NCI-H526 treated with DMSO at 0.1 percent for 48 hours (cell line): ENCODE results near the gene CXCL14.

ENCODE experiments used
- DNase-seq: peaks from one replicate; lab custom pipeline; 2025; lab: John Stamatoyannopoulos, UW

The CXCL14 gene

DNA sequence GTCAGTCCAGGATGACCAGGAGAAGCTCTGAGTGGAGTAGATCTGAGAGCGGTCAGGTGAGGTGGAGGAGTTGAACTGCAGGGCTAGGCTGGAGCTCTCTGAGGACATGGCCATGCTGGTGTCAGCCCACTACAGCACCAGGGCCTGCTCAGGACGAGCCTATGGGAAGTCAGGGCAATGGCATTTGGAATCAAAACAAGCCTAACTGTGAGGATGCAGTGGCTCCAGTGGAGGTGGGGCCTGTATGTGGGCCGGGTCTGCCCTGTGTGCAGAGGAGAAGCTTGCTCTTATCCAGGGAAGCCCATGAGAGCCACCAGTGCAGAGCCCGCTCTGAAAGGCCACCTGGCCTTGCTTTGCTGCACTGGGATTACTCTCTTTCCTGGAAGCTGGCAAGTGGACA is 11.1 kb downstream of the CXCL14 start:
- DNase-seq, result no peak

DNA sequence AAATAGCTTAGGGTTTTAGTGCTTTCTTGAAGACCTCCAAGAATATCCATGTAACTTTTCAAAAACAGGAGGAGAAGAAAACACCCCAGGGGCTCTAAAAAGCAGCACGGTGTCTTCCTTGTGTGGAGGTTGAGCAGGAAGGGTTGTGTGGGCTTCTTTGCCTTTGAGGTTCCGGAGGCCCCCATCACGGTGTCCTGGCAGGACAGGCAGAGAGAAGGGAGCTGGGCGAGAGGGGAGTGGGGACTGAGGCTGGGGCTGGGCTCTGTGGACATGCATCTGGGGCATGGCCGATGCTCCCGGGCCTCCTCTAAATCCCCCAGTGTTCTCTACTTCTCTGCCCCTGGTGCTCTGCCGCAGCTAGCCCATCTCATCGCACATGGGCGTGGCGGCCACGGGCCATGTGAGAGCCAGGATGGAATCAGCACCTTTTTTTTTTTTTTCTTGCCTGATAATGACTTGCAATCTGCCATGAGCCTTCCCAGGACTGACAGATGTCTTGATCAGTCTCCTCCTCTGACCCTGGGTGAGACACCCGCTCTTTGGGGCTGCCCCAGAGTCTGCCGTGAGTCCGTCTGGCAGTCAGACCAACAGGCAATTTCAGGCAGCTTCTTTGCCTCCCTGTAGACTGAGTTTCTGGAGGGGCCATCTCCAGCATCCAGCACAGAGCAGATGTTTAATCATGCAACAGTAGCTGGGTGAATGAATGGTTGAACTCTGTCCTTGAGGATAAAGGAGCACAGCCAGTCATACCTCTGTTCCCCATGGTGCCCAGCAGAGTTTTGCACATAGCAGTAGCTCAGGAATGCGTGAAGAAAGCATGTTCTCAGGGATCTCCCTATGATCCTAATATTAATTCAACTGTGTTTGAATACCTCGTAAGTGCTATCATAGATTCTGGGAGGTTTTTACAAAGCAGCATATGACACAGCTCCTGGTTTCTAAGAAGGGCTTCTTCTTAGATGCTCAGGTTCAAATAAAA is 12.1 kb downstream of the CXCL14 start:
- DNase-seq, result no peak

DNA sequence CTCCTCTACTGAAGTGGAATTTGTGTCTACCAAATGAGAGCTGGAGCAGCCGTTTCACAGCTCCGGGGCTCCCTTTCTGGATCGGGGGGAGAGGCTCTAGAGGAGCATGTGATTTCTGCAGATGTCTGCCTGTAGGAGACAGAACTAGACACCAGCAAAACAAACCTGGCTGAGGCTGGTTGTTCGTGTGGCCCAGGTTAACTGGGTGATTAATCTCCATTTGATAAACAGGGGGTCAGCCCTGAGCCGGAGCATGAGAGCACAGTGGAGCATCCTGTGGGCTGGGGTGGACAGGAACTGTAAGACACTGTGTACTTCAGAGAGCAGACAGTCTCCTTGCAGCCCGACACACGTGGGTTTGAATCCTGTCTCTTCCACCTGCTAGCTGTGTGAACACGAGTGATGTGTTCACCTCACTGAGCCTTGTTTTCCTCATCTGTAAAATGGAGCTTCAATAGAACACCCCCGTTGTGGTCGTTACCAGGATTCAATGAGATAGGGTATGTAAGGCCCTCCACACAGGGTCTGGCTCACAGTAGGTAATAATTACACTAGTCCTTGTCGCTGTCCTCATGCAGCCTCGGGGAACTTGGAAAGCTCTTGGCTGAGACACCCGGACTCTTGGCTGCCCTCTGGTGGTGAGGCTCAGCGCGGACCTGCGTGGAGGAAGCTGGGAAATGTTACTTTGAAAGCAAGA is 12.9 kb downstream of the CXCL14 start:
- no peak for DNase-seq

DNA sequence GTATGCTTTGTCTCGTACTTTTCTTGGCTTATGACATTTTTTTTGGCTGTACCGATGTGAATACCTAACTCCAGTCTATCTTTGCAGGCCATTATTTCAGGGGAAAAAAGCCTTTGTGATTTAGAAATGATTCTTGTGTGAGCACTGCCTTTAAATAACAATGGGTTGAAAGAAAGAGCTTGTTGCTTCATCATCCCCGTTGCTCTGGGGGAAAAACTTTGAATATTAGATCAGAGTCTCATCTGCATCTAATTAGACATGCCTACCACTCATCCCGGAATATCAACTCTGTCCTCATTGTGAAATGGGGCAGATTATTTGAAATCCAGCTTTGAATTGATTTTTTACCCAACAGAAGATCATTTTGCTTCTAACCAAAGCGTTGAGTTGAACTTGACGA is 13.5 kb downstream of the CXCL14 start:
- DNase-seq, result no peak

DNA sequence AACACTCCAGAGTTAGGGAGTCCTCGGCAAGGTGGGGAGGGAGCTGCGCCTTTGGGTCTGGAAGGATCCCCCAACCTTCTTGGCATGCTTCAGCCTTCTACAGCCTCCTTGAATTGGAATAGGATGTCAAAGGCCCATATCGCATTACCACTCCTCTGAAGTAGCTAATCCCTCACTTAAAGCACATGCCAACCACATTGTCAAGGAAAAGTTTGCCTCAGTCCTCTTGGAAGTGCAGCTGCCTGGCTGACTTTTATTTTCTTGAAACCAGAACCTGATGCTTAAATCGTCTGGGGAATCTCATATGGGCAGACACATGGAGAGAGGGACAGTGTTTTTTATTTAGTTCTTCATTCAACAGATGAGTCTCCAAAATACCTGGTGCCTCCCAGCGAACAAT is 14.5 kb downstream of the CXCL14 start:
- DNase-seq, result no peak

DNA sequence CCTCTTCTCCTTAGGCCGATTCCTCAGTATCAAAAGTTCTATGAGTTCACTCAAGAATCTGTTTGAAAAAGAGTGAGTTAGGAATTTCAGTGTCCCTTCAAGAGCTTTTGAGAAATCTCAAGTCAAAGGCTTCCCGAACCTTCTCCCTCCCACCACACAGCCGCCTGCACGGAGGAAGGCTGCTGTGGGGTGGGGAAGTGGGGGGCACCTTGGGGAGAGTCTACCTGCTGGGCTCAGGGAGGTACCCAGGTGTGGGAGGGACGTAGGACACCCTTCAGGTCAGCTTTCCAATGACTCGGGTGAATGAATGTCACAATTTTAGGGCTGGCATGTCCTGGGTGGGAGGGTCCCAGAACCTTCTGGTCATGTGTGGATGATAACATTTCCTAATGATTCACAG is 17.5 kb downstream of the CXCL14 start:
- no peak for DNase-seq

DNA sequence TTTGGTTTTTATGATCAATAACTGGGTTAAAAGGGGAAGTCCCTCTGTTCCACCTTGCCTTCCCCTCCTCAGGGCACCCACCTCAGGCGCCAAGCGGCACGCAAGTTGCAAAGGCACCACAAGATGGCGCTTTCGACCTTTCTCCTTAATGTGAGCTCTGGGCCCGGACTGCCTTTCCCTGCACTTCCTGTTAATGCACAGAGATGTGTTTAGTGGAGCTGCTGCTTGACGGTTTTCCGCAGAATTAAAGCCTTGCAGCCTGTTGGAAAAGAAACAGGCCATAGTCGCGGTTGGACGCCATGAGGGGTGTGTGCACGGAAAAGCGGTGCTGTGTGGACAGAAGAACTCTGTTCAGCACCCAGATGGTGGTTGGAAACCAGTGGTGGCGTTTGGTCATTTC is 17.9 kb downstream of the CXCL14 start:
- no peak for DNase-seq

DNA sequence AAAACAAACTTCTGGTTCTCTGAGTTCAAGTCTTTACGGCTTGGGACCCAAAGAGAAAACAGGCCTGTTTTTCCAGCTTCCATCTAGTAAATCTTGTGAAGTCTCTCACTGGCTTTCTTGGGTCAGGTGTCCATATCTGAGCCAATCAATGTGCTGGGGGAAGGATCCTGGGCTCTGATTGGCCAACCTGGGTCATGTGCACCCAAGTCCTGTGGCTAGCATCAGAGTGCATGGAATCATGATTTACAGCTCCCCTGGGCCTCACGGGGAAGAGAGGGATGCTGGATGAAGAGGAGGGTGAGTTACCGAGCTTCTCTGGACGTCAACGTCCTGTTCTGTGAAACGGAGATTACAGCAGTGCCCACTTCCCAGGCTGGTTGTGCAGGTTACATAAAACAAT is 19.4 kb downstream of the CXCL14 start:
- DNase-seq, result no peak

DNA sequence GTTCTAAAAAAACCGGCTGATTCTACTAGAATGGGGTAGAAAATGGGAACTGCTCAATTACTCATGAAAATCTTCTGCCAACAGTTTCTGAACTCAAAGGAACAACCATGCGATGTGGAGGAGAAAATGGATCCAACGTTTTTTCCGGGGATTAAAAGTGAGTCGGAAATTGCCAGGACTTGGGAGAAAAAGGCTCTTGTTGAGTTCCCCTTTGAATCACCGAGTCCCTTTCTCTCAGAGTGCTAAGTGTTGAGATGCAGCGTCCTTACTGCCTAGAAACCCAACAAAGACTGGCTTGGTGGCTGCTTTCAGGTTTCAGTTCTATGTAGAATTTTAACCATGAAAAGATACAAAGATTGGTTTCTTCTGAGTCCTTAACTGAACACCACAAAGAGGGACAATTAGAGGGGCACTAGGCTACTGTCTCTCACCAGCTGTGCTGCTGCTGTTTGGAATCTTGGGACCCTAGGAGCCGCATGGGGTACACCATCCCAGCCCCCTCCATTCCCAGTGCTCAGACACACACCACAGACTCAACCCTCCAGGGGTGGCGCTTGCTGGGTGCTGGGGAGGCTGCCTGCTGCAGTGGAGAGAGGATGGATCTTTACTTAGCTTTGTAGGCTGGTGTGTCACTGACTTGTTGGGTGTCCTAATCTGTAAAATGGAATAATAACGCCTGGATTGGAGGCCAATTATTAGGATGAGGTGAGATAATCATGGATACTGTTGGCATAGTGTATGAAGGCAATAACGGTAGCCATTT is 21.5 kb downstream of the CXCL14 start:
- DNase-seq, result no peak

DNA sequence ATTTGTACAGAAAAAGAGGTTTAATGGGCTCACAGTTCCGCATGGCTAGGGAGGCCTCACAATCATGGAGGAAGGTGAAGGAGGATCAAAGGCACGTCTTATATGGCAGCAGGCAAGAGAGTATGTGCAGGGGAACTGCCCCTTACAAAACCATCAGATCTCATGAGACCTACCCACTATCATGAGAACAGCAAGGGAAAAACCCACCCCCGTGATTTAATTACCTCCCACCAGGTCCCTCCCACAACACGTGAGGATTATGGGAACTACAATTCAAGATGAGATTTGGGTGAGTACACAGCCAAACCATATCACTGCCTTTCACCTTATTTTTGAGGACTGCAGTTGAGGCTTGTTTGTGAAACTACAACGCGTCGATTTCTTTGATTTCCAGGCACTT is 22.2 kb downstream of the CXCL14 start:
- no peak for DNase-seq

DNA sequence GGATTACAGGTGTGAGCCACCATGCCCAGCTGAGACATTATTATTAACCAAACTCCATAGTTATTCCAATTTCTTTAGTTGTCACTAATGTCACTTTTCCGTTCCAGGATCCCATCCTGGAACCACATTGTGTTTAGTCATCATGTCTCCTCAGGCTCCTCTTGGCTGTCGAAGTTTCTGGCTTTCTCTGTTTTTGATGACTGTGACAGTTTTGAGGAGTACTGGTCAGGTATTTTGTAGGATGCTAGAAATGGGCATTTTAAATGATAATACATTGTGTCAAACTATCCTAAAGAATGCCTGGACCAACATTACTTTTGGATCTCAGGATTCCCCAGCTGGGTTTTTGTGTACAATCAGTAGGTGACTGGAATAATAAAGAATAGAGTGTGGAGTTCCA is 23.3 kb downstream of the CXCL14 start:
- no peak for DNase-seq

DNA sequence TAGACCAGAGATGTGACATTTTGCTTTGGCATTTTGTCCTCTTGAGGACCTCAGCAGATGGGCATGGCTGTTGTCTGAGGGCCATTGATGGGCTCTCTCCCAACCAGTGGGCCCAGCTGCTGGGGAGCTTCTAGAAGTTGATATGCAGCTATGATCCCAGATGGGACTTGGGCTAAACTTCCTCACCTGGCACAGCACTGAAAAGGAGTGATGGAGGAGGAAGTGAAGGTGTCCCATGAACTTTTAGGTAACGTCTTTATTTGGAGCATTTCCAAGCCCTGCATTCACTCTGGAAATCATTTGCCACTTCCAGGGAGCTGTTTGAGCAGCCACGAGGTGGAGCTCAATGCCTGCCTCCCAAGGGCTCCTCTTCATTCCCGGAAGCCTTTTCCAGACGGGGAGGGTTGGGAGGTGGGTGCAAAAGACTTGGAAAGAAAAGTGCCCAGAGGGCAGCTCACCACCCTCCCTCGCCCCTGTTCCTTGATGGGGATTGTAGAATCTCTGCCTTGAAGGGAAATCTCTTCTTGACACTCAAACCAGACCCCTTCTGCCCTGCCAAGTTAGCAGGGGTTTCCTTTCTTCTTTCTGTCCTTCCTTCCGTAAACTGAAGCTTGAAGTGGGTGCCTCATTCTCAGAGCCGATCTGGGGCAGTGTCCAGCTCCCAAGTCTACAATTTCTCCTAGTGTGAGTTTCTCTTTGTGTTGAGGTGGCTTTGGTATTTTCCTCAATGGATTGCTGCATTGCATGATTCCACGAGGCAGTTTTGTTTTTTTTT is 24.9 kb downstream of the CXCL14 start:
- DNase-seq, result no peak

DNA sequence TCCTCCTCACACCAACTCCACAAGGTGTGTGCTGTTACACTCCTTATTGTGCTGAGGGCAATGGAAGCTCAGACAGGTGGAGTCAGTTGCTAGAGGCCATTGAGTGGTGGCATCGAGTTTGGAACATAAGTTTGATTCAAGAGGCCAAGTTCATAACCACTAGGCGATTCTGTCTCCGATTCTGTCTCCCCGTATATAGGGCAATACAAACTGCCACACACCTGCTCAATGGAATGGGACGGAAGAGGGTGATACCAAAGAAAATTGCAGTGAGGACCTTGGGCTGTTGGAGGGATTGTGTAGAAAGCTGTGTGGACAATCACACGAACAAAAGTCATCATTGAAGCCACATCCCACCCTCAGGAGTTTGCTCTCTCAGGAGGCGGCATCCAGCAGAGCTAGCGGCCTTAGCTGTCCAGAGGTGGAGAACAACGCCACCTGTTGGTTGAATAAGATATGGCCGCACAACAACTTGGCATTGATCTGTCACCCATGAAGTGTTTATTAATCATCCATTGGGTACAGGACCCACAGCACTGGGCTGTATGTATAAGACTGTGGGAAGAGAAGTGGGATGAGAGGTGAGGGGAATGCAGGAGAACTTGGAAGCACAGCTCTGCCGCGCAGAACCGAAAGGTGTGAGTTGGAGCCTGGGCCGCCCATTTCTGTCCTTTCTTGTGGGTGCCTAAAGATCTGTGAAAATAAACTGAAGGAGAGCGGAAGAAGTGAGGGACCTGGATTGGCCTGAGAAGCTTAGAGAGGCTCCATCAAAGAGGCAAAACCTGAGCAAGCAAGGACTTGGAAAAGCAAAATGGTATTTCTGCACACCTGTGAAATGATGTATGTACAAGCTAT is 27.0 kb downstream of the CXCL14 start:
- peak; percentile 51 for DNase-seq

DNA sequence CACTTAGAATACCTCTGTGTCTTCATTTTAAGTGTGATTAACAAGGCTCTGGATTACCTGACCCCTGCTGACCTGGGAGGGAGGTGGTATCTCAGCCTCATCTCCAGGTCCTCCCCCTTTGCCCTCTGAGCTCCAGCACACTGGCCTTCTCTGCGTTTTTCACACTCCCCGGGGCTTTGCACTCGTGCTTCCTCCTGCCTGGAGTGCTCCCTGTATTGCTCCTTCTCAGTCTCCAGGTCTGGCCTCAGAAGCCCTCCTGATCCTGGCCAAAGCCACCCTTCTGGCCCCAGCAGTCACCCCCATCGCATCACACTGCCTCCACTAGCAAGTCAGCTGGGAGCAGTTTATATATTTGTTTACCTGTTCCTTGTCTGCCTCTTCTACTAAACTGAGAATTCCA is 29.4 kb downstream of the CXCL14 start:
- DNase-seq, result no peak

DNA sequence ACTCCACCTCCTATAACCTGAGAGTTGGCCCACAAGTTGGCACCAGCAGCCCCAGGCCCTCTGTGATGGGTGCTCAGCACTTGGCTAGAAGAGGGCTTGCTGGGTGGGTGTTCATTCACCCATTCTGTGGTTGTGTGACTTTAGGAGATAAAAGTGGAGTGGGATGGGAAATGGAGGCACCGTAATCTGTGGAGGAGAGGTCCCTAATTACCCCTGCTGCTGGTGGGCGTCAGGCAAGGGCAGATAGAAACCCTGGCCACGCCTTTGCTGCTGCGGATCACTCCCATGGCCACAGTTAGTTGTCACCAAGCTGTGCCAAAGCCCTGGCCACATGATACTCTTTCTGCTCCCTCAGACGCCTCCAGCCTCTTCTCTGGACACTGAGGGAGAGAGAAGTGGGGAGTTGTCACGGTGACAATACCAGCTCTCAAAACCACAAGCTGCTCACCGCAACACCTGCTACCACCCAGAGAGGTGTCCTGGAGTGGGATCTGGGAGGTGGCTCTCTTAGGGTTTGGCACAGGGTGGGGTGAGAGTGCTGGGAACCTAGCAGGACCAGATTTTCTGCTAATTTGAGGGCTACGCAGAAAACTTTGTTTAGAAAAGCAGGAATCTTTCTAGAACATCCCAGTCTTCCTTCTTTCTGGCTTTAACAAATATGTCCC is 31.1 kb downstream of the CXCL14 start:
- DNase-seq, result no peak

DNA sequence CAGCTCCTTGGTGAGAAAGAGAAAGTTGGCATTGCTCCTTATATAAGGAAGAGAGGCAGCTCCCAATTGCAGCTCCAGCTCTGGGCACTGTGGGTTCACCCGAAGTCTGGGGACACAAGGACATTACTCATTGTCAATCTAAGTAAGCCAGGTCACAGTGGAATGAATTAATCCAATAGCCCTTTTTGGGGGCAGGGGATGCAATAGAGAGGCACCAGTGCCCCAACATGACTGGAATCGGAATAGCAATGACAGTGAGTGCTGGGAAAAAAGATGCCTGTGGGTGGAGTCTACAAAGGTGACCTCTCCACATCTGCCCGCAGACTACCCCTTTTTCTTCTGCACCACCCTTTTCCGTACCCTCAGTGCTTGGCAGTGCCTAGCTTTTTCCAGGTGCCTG is 31.9 kb downstream of the CXCL14 start:
- no peak for DNase-seq

DNA sequence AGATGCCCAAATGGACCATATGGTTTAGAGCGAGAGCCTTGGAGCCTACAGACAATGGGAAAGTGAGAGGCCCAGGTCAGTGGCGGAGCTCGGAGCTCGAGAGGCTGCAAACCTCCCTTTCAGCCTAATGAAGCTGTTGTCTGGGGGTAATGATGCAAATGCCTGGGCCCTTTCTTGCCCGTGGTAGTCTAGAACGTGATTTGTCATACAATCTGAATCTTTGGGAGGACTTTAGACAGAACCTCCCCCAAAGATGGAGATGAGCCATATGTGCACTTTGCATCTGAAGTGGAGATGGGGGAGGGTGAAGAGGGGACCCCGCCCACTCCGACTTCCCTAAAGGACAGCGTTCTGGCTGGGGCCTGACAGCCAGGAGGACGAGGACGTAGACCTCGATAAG is 32.7 kb downstream of the CXCL14 start:
- DNase-seq, result no peak

DNA sequence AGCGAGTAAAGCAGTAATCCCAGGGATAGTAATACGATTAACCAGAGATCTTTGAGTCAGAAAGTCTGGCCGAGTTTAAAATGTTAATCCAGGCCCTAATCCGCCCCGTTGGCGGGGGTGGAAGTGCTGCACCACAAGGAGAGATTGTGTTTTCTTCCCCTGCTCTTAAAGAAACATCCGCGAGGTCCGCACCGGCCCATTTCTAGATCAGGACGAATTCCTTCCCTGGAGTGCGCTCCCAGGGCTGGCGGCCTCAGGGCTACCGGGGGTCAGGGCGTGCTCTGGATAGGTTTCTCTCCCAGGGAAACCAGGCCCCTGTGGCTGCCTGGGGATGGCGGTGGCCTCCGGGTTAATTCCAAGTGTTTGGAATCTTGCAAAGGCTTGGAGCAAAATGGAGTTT is 33.7 kb downstream of the CXCL14 start:
- no peak for DNase-seq

DNA sequence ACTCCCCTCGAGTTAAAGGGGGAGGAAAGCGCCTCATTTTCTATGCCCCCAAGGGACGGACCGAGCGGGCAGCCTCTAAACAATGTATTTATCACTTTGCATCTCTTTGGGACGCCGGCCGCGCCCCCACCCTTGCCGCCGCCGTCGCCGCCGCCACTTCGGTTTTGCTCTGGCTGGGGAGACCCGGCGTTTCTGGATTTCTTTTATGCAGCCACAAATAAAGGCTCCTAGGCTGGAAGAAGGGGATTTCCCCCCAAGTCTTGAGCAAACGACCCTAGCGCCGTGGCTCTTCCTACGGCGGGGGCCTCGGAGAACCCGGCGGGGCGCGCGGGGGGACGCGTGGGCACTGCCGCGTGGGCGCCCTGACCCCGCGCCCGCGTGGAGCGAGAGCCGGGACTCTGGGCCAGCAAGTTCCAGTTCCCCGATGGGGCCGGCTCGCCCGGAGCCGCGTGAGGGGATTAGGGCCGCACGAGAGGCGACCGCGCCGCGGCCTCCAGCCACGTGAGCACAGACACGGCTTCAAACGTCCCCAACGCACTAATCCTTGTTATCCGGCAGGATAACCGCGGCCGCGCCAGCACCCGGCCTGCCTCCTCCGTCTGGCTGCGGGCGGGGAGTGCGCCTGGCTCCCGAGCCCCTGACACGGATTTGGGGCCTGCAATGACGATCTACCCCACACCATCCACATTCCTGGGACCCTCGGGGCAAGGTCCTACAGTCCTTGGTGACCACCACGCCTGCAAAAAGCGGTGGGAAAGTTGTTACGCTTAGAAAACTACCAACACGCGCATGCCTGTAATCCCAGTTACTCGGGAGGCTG is 35.1 kb downstream of the CXCL14 start:
- no peak for DNase-seq
